ENCODE measurements around the gene SCD5. TPM values are rescaled to one million over a fixed set of nuclear protein-coding genes. Genes with fewer than 3 reads are reported as not detected.

Gene SCD5
- total RNA-seq, 1 experiment from 2014 or later: 17.2 TPM

- no peak overlapping the region for H3K27ac ChIP-seq
- H3K4me1 ChIP-seq (replicated peaks): no peaks in the 10 kb centered on the region
- H3K9me3 ChIP-seq (replicated peaks): no peaks in the 10 kb centered on the region
- no peaks in the 10 kb centered on the region for H3K36me3 ChIP-seq
- DNase-seq (ENCODE audit: low read depth in 1 of 2, low spot score in 2 of 2): no peak
- H3K4me3 ChIP-seq: no peak overlapping the region
- H3K27me3 ChIP-seq (replicated peaks): no peaks in the 10 kb centered on the region
These were observed 25.5 kb downstream of the SCD5 start for GRCh38 chr4:82773057-82773456.

DNA sequence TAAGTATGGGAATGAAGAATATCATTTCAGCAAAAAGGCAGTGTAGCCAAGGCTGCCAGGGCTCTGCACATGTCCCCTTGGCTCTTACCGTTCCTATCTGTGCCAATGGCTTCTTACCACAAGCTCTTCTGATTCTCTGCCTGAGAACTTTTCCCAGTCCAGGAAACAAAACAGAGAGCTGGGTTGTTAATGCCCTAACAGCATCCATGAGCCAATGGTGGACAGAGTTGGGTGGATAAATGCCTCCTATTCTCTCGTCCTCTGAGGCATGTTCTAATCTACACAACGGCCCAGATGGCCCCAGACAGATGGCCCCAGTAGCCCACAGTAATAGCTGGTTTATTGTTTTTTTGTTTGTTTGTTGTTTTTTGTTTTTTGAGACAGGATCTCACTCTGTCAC is 28.0 kb downstream of the SCD5 start:
- Histone ChIP-seq H3K36me3 (no peaks in the 10 kb centered on the region), H3K4me3 (no peak overlapping the region), H3K4me1 (replicated peaks) (no peaks in the 10 kb centered on the region), H3K9me3 (replicated peaks) (no peaks in the 10 kb centered on the region), H3K27ac (no peak overlapping the region), H3K27me3 (replicated peaks) (no peaks in the 10 kb centered on the region)
- no peak for DNase-seq (ENCODE audit: low read depth in 1 of 2, low spot score in 2 of 2)

DNA sequence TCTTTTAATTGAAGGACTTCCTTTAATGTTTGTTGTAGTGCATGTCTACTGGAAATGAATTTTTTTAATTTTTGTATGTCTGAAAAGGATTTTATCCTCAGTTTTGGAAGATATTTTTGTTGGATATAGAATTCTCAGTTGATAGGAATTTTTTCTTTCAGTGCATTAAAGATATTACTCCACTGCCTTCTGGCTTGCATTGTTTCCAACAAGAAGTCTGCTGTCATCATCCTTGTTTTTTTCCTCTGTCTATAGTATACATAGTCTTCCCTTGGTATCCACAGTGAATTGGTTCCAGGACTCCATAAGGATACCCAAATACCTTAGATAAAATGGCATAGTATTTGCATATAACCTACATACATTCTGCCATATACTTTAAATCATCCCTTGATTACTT is 33.5 kb downstream of the SCD5 start:
- no peaks in the 10 kb centered on the region for H3K36me3 ChIP-seq
- no peaks in the 10 kb centered on the region for H3K4me1 ChIP-seq (replicated peaks)
- no peaks in the 10 kb centered on the region; the same call in 1 of the 2 replicates for H3K9me3 ChIP-seq (replicated peaks)
- no peak for DNase-seq (ENCODE audit: low read depth in 1 of 2, low spot score in 2 of 2)
- H3K27ac ChIP-seq: no peak overlapping the region
- H3K27me3 ChIP-seq (replicated peaks): no peaks in the 10 kb centered on the region
- no peak overlapping the region for H3K4me3 ChIP-seq

DNA sequence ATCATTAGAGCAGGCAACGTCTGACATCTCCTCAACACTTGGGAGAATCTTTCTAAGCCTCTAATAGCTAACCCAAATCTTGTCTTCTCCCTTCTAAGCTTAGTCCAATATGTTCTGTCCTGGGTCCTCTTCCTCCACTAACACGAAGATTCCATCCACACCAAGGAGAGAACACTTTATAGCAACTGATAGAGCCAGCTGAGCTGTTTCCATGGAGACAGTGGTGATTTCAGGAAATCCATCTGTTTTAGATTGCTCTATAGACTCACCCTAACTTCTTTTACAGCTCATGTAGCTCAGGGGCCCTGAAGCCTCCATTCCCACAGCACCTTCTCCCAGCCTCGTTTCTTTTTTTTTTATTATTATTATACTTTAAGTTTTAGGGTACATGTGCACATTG is 37.4 kb downstream of the SCD5 start:
- DNase-seq (ENCODE audit: low read depth in 1 of 2, low spot score in 2 of 2): no peak
- no peaks in the 10 kb centered on the region for H3K36me3 ChIP-seq
- H3K4me3 ChIP-seq: no peak overlapping the region
- H3K9me3 ChIP-seq (replicated peaks): no peaks in the 10 kb centered on the region; the same call in 1 of the 2 replicates
- H3K4me1 ChIP-seq (replicated peaks): no peaks in the 10 kb centered on the region
- H3K27me3 ChIP-seq (replicated peaks): no peaks in the 10 kb centered on the region
- no peak overlapping the region for H3K27ac ChIP-seq

DNA sequence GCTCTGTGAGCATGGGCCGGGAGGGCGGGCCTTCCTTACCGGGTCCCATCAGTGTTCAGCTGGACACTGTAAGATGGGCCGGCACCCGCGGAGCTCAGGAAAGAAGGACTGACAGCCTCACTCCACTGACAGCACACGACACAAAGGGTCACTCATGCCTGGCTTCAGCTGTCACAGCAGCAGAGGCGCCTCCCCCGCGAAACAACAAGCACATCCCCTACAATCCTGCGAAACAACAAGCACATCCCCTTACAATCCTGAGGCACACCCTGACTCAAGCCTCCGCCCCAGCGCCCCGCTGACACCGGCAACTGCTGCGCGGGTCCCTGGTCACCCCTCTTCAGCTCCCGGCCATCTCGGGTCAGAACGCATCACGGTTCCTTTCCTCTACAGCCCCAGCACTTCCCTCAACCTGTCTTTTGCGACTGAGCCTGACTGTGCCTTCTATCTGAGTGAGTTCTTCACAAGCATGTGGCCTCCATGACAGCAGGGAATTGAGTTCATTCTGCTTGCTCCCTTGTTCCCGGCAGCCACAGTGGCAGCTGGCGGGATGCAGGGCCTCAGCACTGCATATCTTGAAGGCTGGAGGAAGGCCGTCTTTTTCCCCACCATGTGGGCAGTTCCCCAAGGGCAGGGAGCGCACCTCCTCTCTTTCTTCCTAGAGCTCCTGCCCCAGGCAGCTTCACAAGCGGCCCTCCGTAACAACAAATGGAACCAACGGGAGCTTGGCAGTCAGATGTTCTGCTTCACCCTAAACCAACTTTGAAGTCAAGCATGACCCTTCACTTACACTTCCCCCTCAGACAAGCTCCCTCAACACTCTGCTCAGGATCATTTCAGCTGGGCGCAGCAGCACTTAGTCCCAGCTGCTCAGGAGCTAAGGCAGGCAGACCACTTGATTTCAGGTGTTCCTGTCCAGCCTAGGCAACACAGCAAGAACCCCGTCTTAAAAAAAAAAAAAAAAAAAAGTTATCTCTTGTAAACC is 39.6 kb downstream of the SCD5 start:
- Histone ChIP-seq H3K27me3 (replicated peaks) (no peaks in the 10 kb centered on the region), H3K36me3 (no peaks in the 10 kb centered on the region), H3K4me3 (no peak overlapping the region), H3K27ac (no peak overlapping the region), H3K9me3 (replicated peaks) (no peaks in the 10 kb centered on the region; the same call in 1 of the 2 replicates), H3K4me1 (replicated peaks) (no peaks in the 10 kb centered on the region)
- no peak for DNase-seq (ENCODE audit: low read depth in 1 of 2, low spot score in 2 of 2)

GRCh38 chr4:82756061-82756460 is 42.5 kb downstream of the SCD5 start:
- Histone ChIP-seq H3K27ac (no peak overlapping the region), H3K9me3 (replicated peaks) (no peaks in the 10 kb centered on the region), H3K4me3 (no peak overlapping the region), H3K36me3 (no peaks in the 10 kb centered on the region), H3K4me1 (replicated peaks) (no peaks in the 10 kb centered on the region), H3K27me3 (replicated peaks) (no peaks in the 10 kb centered on the region)
- no peak for DNase-seq (ENCODE audit: low read depth in 1 of 2, low spot score in 2 of 2)

DNA sequence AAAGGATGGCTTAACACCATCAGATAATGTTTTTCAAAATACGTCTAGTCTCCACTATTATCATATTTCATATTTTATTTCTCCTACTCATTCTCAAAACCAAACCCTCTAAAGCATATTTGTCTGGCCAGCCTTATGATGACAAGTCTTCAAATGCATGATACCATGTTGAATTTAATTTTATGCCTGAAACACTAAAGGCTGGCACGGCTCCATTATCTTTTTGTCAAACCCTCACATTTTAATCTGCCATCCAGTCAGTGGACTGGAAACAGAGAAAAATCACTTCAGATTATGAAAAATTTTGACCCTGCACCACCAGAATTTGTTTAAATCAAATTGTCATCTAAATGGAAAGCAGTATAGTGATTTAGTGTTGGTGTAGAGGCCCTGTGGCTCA is 42.9 kb downstream of the SCD5 start:
- Histone ChIP-seq H3K27ac (no peak overlapping the region), H3K27me3 (replicated peaks) (no peaks in the 10 kb centered on the region), H3K4me3 (no peak overlapping the region), H3K36me3 (no peaks in the 10 kb centered on the region), H3K4me1 (replicated peaks) (no peaks in the 10 kb centered on the region), H3K9me3 (replicated peaks) (no peaks in the 10 kb centered on the region)
- DNase-seq (ENCODE audit: low read depth in 1 of 2, low spot score in 2 of 2): no peak

- Histone ChIP-seq H3K4me3 (no peak overlapping the region), H3K27ac (no peak overlapping the region), H3K27me3 (replicated peaks) (no peaks in the 10 kb centered on the region), H3K9me3 (replicated peaks) (no peaks in the 10 kb centered on the region), H3K4me1 (replicated peaks) (no peaks in the 10 kb centered on the region), H3K36me3 (no peaks in the 10 kb centered on the region)
- no peak for DNase-seq (ENCODE audit: low read depth in 1 of 2, low spot score in 2 of 2)
These were observed 44.0 kb downstream of the SCD5 start for GRCh38 chr4:82754513-82755165.

DNA sequence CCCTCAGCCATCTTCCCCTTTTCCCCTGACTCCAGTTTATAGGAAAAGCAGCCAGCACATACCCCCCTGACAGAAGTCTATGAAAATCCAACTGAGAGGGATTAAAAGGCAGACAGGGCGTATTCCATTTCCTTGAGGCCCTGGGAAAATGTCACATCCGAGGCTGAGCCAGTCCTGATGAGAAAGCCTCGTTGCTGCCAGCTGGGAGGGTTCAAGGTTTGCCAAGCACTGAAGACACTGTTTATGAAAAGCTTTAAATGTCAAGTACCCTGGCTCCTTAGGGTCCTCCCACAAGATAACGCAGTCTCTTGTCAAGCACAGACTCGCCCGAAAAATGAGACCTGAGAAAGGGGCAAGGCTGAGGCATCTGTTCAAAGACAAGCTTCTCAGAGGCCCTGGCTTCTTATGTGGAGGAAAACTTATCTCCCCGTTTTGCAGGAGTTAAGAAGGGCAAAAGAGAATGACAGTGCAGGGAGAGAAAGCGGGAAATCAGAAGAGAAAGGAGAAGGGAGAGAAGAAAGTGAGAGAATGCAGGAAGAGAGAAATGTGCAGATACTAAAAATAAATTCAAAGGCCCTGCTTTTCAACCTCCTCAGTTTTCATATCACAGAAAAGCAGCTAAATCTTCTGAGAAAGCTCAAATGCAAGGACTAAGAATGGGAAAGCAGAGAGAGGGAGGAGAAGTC is 44.7 kb downstream of the SCD5 start:
- Histone ChIP-seq H3K36me3 (no peaks in the 10 kb centered on the region), H3K4me3 (no peak overlapping the region), H3K27me3 (replicated peaks) (no peaks in the 10 kb centered on the region), H3K4me1 (replicated peaks) (no peaks in the 10 kb centered on the region), H3K27ac (no peak overlapping the region), H3K9me3 (replicated peaks) (no peaks in the 10 kb centered on the region)
- no peak for DNase-seq (ENCODE audit: low read depth in 1 of 2, low spot score in 2 of 2)

- H3K27ac ChIP-seq: no peak overlapping the region
- H3K4me1 ChIP-seq (replicated peaks): no peaks in the 10 kb centered on the region
- H3K27me3 ChIP-seq (replicated peaks): no peaks in the 10 kb centered on the region
- H3K36me3 ChIP-seq: no peaks in the 10 kb centered on the region
- H3K9me3 ChIP-seq (replicated peaks): no peaks in the 10 kb centered on the region
- no peak for DNase-seq (ENCODE audit: low read depth in 1 of 2, low spot score in 2 of 2)
- H3K4me3 ChIP-seq: no peak overlapping the region
These were observed 45.4 kb downstream of the SCD5 start for GRCh38 chr4:82753238-82753637.

DNA sequence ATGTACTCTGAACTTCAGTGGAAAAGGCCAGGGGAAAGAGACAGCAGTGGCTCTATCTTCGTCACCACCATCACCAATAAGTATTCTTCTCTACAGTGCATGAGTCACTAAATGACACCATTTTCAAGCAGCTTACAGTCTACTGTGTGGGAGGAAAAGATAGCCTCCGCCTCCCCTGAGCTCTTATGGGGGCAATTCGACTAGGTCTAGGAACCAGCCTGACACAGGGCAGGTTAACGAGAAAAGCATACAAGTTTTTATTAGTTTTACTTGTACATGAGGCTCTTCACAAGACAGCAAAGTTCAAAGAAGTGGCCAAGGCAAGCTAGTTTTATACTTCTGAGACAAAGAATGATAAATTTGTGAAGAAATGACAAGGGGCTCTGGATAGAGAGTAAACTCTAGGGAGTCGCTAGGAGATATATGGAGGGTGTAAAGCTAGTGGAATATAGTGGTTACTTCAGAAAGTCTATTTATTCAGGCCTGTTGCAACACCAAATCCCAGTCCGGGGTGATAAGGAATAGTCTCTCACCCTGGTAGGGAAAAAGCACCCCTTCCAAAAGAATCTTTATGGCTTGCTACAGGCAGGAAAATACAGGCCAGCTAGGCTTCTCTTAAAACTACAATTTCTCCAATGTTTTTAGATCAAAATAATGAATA is 49.7 kb downstream of the SCD5 start:
- Histone ChIP-seq H3K4me1 (replicated peaks) (peaks cover 11% of the 10 kb centered on the region; the same call in 1 of the 2 replicates), H3K9me3 (replicated peaks) (no peaks in the 10 kb centered on the region), H3K36me3 (no peaks in the 10 kb centered on the region), H3K27me3 (replicated peaks) (no peaks in the 10 kb centered on the region), H3K27ac (no peak overlapping the region), H3K4me3 (no peak overlapping the region)
- no peak for DNase-seq (ENCODE audit: low read depth in 1 of 2, low spot score in 2 of 2)

DNA sequence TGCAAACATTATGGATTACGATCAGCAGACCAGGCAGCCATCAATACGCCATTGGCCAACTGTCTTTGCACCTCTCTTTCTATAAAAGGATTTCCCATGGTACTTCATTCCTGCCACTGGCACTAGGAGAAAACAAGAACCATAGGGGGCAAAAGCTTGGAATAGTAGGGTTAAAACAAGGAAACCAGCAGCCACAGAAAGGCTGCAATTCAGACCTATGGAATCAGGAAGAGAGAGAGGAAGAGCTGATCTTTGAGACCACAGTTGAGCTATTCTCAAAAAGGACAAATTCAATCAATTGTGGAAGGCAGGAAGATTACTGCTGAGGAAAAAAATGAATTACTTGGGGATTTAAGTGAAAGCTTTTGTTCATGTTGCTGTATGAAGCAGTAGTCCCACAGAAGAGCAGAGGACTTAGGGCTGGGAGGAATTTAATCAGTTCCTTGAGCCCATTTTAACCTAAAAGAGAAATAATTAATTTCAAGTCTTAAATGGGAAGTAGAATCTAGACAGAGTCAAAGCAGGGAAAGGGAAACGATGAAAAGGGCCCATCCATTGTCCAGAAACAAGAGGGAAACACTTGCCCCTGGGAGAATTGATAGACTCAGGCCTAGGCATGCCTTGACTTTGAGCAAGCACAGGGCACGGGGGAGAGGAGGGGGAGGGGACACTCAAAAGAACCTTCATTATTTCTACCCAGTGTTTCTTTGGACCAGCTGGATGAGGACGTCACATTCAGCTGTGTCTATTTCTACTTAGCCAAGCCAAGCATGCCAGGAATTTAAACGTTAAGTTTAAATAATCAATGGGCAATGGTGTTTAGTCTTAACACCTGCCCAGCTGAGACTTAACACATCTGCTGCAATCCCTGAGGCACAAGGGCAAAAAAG is 50.7 kb downstream of the SCD5 start:
- peaks cover 11% of the 10 kb centered on the region; the same call in 1 of the 2 replicates for H3K4me1 ChIP-seq (replicated peaks)
- no peak for DNase-seq (ENCODE audit: low read depth in 1 of 2, low spot score in 2 of 2)
- H3K27me3 ChIP-seq (replicated peaks): no peaks in the 10 kb centered on the region
- no peaks in the 10 kb centered on the region for H3K36me3 ChIP-seq
- H3K9me3 ChIP-seq (replicated peaks): no peaks in the 10 kb centered on the region
- H3K4me3 ChIP-seq: no peak overlapping the region
- H3K27ac ChIP-seq: no peak overlapping the region

Measured in SJSA1 (cell line).